Gastrocnemius medialis (tissue), 4 donors: Measurements from ENCODE around the gene SEC16A. TPM values are rescaled to one million over a fixed set of nuclear protein-coding genes. Genes with fewer than 3 reads are reported as not detected.

Experiments
- ATAC-seq, 2 donors: fragments of 150-250 bp; one replicate each; pipeline ENCODE4 v1.9.1; 2016
- DNase-seq, 2 donors: peaks; one replicate each; pipeline ENCODE4 v3.0.0-alpha.2; 2019
- H3K27ac ChIP-seq, 4 donors: fragments of 200-600 bp; sonication (generic); 1 replicate in 1 of 4; 2 replicates in 3 of 4; pipeline ENCODE4 v1.5.1; 2016 to 2018; ENCODE audit warnings: mild to moderate bottlenecking in 2 of 4, moderate library complexity in 1 of 4
- H3K27me3 ChIP-seq, 3 donors: fragments of 200-600 bp; sonication (generic) in 2 of 3; 1 replicate in 1 of 3; 2 replicates in 2 of 3; pipeline versions ENCODE4 v1.5.1 to v1.6.0; 2016 to 2019; ENCODE audit warnings: mild to moderate bottlenecking in 1 of 3, moderate library complexity in 1 of 3
- H3K36me3 ChIP-seq, 2 donors: fragments of 200-600 bp; sonication (generic) in 1 of 2; one replicate each; pipeline ENCODE4 v1.5.1; 2017 to 2018
- H3K4me1 ChIP-seq, 2 donors: fragments of 200-600 bp; sonication (generic) in 1 of 2; one replicate each; pipeline ENCODE4 v1.5.1; 2016 to 2017; ENCODE audit warnings: mild to moderate bottlenecking in 2 of 2
- H3K4me3 ChIP-seq, 4 donors: fragments of 200-600 bp; sonication (generic) in 3 of 4; 1 replicate in 1 of 4; 2 replicates in 3 of 4; pipeline ENCODE4 v1.5.1; 2016 to 2019; ENCODE audit warnings: mild to moderate bottlenecking in 2 of 4
- H3K9me3 ChIP-seq, 3 donors: fragments of 200-600 bp; sonication (generic) in 2 of 3; 1 replicate in 1 of 3; 2 replicates in 2 of 3; pipeline ENCODE4 v1.5.1; 2016 to 2019
- POLR2A ChIP-seq, 2 donors: fragments of 450-650 bp; IDR thresholded peaks; one replicate each; pipeline ENCODE4 v1.6.1; 2017; ENCODE audit warnings: antibody characterized with exemption in 2 of 2, mild to moderate bottlenecking in 2 of 2, moderate library complexity in 2 of 2
- in situ Hi-C, 4 donors: fragments of 200-750 bp; cut with MboI; loops; one replicate each; pipeline versions ENCODE4 v1.15.0 to v1.8.0; 2017; ENCODE audit warnings: low sequenced_read_pairs in 4 of 4
- intact Hi-C: fragments of 100-400 bp; cut with DNase I; formaldehyde crosslinking; loops from one replicate; pipeline ENCODE4 v1.15.1; 2023; ENCODE audit warnings: low total_unique reads
- total RNA-seq, 4 donors: library from RNA; depleted of rRNA; stranded (reverse); fragments of >200 nt; gene quantifications; one replicate each; pipeline versions ENCODE4 v1.1.0 to v1.2.3, GENCODE V29; 2016
- TF ChIP-seq, protein P1 (sequence below), 5 experiments: fragments of 450-650 bp in 3 of 5; fragments of 200-600 bp in 2 of 5; sonication (generic) in 2 of 5; IDR thresholded peaks in 4 of 5; conservative IDR thresholded peaks in 1 of 5; 1 replicate in 4 of 5; 2 replicates in 1 of 5; pipeline ENCODE4 v1.5.1; 2016 to 2019; ENCODE audit warnings: antibody characterized with exemption in 5 of 5, mild to moderate bottlenecking in 3 of 5, moderate library complexity in 3 of 5

SEC16A gene
- total RNA-seq, 4 donors from 2014 or later, result 23.9 to 50.4 (median 46.6) TPM

DNA sequence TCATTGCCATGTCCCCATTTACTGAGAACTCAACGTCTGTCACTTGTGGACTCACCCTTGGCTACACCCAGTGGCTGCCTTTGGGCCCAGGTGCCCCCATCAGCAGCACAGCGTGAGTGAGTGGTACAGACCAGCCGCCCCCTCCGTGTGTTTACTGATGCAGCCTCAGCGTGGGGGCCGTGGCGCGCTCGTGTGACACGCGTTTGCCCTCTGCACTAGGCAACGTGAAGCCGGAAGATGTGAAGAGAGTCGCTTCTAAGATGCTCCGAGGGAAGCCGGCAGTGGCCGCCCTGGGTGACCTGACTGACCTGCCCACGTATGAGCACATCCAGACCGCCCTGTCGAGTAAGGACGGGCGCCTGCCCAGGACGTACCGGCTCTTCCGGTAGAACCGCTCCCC, 60.0 kb downstream of the SEC16A start:
- no peak for TF ChIP-seq POLR2A (IDR thresholded peaks at IDR 0.05)
- TF ChIP-seq, protein P1, sequence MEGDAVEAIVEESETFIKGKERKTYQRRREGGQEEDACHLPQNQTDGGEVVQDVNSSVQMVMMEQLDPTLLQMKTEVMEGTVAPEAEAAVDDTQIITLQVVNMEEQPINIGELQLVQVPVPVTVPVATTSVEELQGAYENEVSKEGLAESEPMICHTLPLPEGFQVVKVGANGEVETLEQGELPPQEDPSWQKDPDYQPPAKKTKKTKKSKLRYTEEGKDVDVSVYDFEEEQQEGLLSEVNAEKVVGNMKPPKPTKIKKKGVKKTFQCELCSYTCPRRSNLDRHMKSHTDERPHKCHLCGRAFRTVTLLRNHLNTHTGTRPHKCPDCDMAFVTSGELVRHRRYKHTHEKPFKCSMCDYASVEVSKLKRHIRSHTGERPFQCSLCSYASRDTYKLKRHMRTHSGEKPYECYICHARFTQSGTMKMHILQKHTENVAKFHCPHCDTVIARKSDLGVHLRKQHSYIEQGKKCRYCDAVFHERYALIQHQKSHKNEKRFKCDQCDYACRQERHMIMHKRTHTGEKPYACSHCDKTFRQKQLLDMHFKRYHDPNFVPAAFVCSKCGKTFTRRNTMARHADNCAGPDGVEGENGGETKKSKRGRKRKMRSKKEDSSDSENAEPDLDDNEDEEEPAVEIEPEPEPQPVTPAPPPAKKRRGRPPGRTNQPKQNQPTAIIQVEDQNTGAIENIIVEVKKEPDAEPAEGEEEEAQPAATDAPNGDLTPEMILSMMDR (IDR thresholded peaks at IDR 0.05 in 4 of 5, conservative IDR thresholded peaks at IDR 0.05 in 1 of 5), result no peak
- ATAC-seq, result no peak
- Histone ChIP-seq H3K9me3 (no peaks in the 10 kb centered on the region), H3K27me3 (no peaks in the 10 kb centered on the region), H3K4me1 (no peaks in the 10 kb centered on the region), H3K27ac (no peak overlapping the region), H3K4me3 (no peak overlapping the region), H3K36me3 (peaks cover 0 to 77% of the 10 kb centered on the region in 2 donors)
- intact Hi-C loops, result no loop called here
- in situ Hi-C loops, result no loop called here
- no peak for DNase-seq

DNA sequence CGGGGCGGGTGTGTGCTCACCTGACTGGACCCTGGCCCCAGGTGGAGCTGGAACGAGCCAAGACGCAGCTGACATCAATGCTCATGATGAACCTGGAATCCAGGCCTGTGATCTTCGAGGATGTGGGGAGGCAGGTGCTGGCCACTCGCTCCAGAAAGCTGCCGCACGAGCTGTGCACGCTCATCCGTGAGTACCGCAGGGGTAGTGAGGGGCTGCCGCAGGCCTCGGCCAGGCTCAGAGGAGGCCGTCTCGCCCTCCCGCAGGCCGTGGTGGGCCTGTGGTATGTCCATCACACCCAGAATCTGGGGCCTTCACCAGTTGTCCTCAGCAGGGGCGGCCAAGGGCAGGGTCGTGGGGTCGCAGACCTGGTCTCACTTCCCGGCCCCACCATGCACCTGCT, 61.0 kb downstream of the SEC16A start:
- in situ Hi-C loops, result no loop called here
- ATAC-seq (no peak), DNase-seq (no peak)
- Histone ChIP-seq H3K27me3 (no peaks in the 10 kb centered on the region), H3K4me3 (no peak overlapping the region), H3K36me3 (peaks cover 0 to 86% of the 10 kb centered on the region in 2 donors), H3K4me1 (no peaks in the 10 kb centered on the region), H3K9me3 (no peaks in the 10 kb centered on the region), H3K27ac (no peak overlapping the region)
- intact Hi-C loops, result no loop called here
- no peak for TF ChIP-seq POLR2A (IDR thresholded peaks at IDR 0.05)
- TF ChIP-seq, protein P1 (IDR thresholded peaks at IDR 0.05 in 4 of 5, conservative IDR thresholded peaks at IDR 0.05 in 1 of 5), result no peak

DNA sequence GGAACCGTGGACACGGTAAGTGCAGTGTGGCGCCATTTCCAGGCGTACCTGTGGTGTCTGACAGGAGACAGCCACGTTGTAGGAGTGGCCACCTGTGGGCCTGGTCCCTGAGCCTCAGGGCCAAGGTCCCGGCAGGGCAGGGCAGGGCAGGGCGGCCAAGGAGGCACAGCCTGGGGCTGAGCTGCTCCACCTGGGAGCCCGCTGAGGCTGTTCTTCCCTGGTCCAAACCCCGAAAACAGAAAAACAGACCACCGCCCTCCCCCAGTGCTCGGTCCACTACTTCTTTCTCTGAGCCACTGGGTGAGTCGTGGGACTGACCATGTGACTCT, 63.8 kb downstream of the SEC16A start:
- Histone ChIP-seq H3K27me3 (no peaks in the 10 kb centered on the region), H3K4me3 (no peak overlapping the region), H3K36me3 (peaks cover 0 to 100% of the 10 kb centered on the region in 2 donors), H3K4me1 (no peaks in the 10 kb centered on the region), H3K27ac (no peak overlapping the region), H3K9me3 (no peaks in the 10 kb centered on the region)
- no peak for DNase-seq
- in situ Hi-C loops (no loop called here), intact Hi-C loops (no loop called here)
- no peak for ATAC-seq
- no peak for TF ChIP-seq POLR2A (IDR thresholded peaks at IDR 0.05)
- TF ChIP-seq, protein P1 (IDR thresholded peaks at IDR 0.05 in 4 of 5, conservative IDR thresholded peaks at IDR 0.05 in 1 of 5), result no peak

DNA sequence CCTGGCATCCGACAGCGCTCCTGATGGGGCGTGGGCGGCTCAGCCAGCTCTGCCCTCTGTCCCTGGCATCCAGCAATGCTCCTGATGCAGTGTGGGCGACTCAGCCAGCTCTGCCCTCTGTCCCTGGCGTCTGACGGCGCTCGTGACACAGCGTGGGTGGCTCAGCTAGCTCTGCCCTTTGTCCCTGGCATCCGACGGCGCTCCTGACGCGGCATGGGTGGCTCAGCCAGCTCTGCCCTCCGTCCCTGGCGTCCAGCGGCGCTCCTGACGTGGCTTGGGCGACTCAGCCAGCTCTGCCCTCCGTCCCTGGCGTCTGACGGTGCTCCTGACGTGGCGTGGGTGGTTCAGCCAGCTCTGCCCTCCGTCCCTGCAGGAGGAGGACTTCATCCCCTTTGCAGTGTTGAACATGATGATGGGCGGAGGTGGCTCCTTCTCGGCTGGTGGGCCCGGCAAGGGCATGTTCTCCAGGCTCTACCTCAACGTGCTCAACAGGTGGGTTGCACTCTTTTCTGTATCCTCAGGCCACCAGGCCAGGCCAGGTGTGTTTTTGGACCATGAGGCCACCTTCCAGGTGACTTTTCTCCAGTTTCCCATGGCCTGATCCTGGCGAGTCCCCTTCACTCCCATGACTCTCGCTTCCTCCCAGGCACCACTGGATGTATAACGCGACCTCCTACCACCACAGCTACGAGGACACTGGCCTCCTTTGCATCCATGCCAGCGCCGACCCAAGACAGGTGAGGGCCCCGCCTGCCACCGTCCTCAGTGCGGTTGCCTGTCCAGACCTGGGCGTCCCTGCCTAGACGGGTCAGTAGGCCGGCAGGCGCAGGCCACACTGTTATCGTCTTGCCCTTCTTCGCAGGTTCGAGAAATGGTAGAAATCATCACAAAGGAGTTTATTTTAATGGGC, 64.4 kb downstream of the SEC16A start:
- in situ Hi-C loops, result no loop called here
- DNase-seq (no peak), ATAC-seq (no peak)
- Histone ChIP-seq H3K27ac (no peak overlapping the region), H3K4me3 (no peak overlapping the region), H3K36me3 (peaks cover 0 to 100% of the 10 kb centered on the region in 2 donors), H3K4me1 (no peaks in the 10 kb centered on the region), H3K9me3 (no peaks in the 10 kb centered on the region), H3K27me3 (no peaks in the 10 kb centered on the region)
- intact Hi-C loops, result no loop called here
- TF ChIP-seq, protein P1 (IDR thresholded peaks at IDR 0.05 in 4 of 5, conservative IDR thresholded peaks at IDR 0.05 in 1 of 5), result no peak
- no peak for TF ChIP-seq POLR2A (IDR thresholded peaks at IDR 0.05)
